HepG2 (cell line): ENCODE data around the gene NEURL3. TPM values are rescaled to one million over a fixed set of nuclear protein-coding genes. Genes with fewer than 3 reads are reported as not detected.

ENCODE experiments used
- AGO1 ChIP-seq: fragments of 200-400 bp; formaldehyde crosslinking; IDR thresholded peaks from 2 replicates; pipeline ENCODE4 v1.6.1; 2017; ENCODE audit warnings: mild to moderate bottlenecking, low read depth, low read length, moderate library complexity; ENCODE audit not compliant: poor library complexity, severe bottlenecking
- ARNT ChIP-seq: fragments of 450-650 bp; IDR thresholded peaks from 2 replicates; pipeline ENCODE4 v1.6.1; 2017
- CAMTA2 ChIP-seq: sonication (generic); formaldehyde crosslinking; IDR thresholded peaks from 2 replicates; pipeline ENCODE4 v1.4.0; 2020; ENCODE audit warnings: mild to moderate bottlenecking, missing genetic modification reagents, borderline replicate concordance
- CBX1 ChIP-seq: IDR thresholded peaks from one replicate; pipeline ENCODE4 v1.6.1; 2016; ENCODE audit warnings: antibody characterized with exemption, low read depth
- CEBPG ChIP-seq: IDR thresholded peaks from 2 replicates; pipeline ENCODE4 v1.6.1; 2016
- DMAP1 ChIP-seq: IDR thresholded peaks from 2 replicates; pipeline ENCODE4 v1.6.1; 2016
- HOXA3 ChIP-seq: sonication (generic); formaldehyde crosslinking; IDR thresholded peaks from 2 replicates; pipeline ENCODE4 v1.5.0; 2020; ENCODE audit warnings: missing genetic modification reagents
- MIXL1 ChIP-seq: IDR thresholded peaks from 2 replicates; pipeline ENCODE4 v1.6.1; 2016
- NPAS2 ChIP-seq: sonication (generic); formaldehyde crosslinking; IDR thresholded peaks from 2 replicates; pipeline ENCODE4 v1.8.0; 2022; ENCODE audit warnings: mild to moderate bottlenecking, missing genetic modification reagents, borderline replicate concordance
- NR2F2 ChIP-seq: IDR thresholded peaks from 2 replicates; pipeline ENCODE4 v1.6.1; 2012; ENCODE audit warnings: low read depth, inconsistent platforms, borderline replicate concordance
- PAXIP1 ChIP-seq: sonication (generic); formaldehyde crosslinking; conservative IDR thresholded peaks from 2 replicates; pipeline ENCODE4 v1.4.0; 2020; ENCODE audit warnings: mild to moderate bottlenecking, missing genetic modification reagents, moderate library complexity
- POLR2G ChIP-seq: fragments of 200-400 bp; formaldehyde crosslinking; IDR thresholded peaks from 2 replicates; pipeline ENCODE4 v1.6.1; 2018; ENCODE audit warnings: mild to moderate bottlenecking, low read depth, low read length, moderate library complexity
- PRDM10 ChIP-seq: sonication (generic); formaldehyde crosslinking; IDR thresholded peaks from 2 replicates; pipeline ENCODE4 v1.4.0; 2020; ENCODE audit warnings: low read depth, missing genetic modification reagents
- RORA ChIP-seq: sonication (generic); formaldehyde crosslinking; IDR thresholded peaks from 2 replicates; pipeline ENCODE4 v1.5.0; 2020; ENCODE audit warnings: mild to moderate bottlenecking, missing genetic modification reagents, moderate library complexity
- SP5 ChIP-seq: IDR thresholded peaks from 2 replicates; pipeline ENCODE4 v1.6.1; 2016; ENCODE audit warnings: low read depth, borderline replicate concordance
- XBP1 ChIP-seq: sonication (generic); formaldehyde crosslinking; IDR thresholded peaks from 2 replicates; pipeline ENCODE4 v1.5.0; 2020; ENCODE audit warnings: missing genetic modification reagents
- ZKSCAN1 ChIP-seq: fragments of 150-350 bp; IDR thresholded peaks from 2 replicates; pipeline ENCODE4 v1.6.1; 2014; ENCODE audit warnings: low read length
- ZNF12 ChIP-seq: sonication (generic); formaldehyde crosslinking; IDR thresholded peaks from 2 replicates; pipeline ENCODE4 v1.5.0; 2020; ENCODE audit warnings: missing genetic modification reagents
- ZNF207 ChIP-seq: fragments of 450-650 bp; IDR thresholded peaks from 2 replicates; pipeline ENCODE4 v1.6.1; 2016; ENCODE audit warnings: antibody characterized with exemption, borderline replicate concordance
- ZNF292 ChIP-seq: sonication (generic); formaldehyde crosslinking; IDR thresholded peaks from 2 replicates; pipeline ENCODE4 v1.8.1; 2022; ENCODE audit warnings: mild to moderate bottlenecking, low read depth, missing genetic modification reagents, borderline replicate concordance
- ZNF383 ChIP-seq: sonication (generic); formaldehyde crosslinking; IDR thresholded peaks from 2 replicates; pipeline ENCODE4 v1.4.0; 2020; ENCODE audit warnings: missing genetic modification reagents, mild to moderate bottlenecking, borderline replicate concordance
- ZNF556 ChIP-seq: sonication (generic); formaldehyde crosslinking; IDR thresholded peaks from 2 replicates; pipeline ENCODE4 v1.4.0; 2020; ENCODE audit warnings: mild to moderate bottlenecking, missing genetic modification reagents, borderline replicate concordance
- ZNF557 ChIP-seq: sonication (generic); formaldehyde crosslinking; IDR thresholded peaks from 2 replicates; pipeline ENCODE4 v1.4.0; 2020; ENCODE audit warnings: missing genetic modification reagents
- ZNF782 ChIP-seq: sonication (generic); formaldehyde crosslinking; IDR thresholded peaks from 2 replicates; pipeline ENCODE4 v1.4.0; 2020; ENCODE audit warnings: missing genetic modification reagents, mild to moderate bottlenecking, borderline replicate concordance
- polyA plus RNA-seq, 8 experiments: library from polyadenylated mRNA; depleted of rRNA in 3 of 8; stranded (reverse) in 7 of 8; unstranded in 1 of 8; fragments of >200 nt; fragmentation: Illumina TruSeq in 4 of 8; extraction: Trizol in 4 of 8; gene quantifications; 2 replicates each; pipeline versions ENCODE4 v1.2.1 to v1.2.3, GENCODE V29; 2011 to 2016; ENCODE audit warnings: low read depth in 4 of 8, missing spikeins in 1 of 8, mixed read lengths in 1 of 8; ENCODE audit not compliant: insufficient read depth in 1 of 8
- total RNA-seq, 5 experiments: library from RNA; depleted of rRNA; stranded (reverse); fragments of >200 nt; fragmentation: Illumina TruSeq; extraction: Trizol; gene quantifications; 2 replicates each; pipeline ENCODE4 v1.2.3, GENCODE V29; 2016; ENCODE audit warnings: low read depth in 1 of 5

NEURL3 gene
- total and polyA plus RNA-seq, 2 of the 13 experiments (the other 11 are each of a cell fraction or from before 2014, with no cell fraction given), result 0.16 to 1.2 TPM

GRCh38 chr2:96550787-96551604, 45.8 kb upstream of the NEURL3 start (continued):
- TF ChIP-seq ZNF292 (CRISPR knock-in tag), result 0 out of 2 replicates have a peak, but pooled peaks have one; percentile 11
- peak; percentile 23; the same call in 1 of the 2 replicates for TF ChIP-seq PAXIP1 (CRISPR knock-in tag)
- 0 out of 2 replicates have a peak, but pooled peaks have one; percentile 20 for TF ChIP-seq PRDM10 (CRISPR knock-in tag)
- TF ChIP-seq XBP1 (CRISPR knock-in tag), result no peak
- no peak for TF ChIP-seq MIXL1
- no peak for TF ChIP-seq NPAS2 (CRISPR knock-in tag)
- TF ChIP-seq ZNF782, result no peak
- peak; percentile 1; the same call in 1 of the 2 replicates for TF ChIP-seq CAMTA2 (CRISPR knock-in tag)
- peak; percentile 22 for TF ChIP-seq AGO1
- no peak for TF ChIP-seq NR2F2
- no peak for TF ChIP-seq ARNT
- TF ChIP-seq CEBPG (CRISPR knock-in tag), result peak; percentile 74
- TF ChIP-seq ZKSCAN1, result no peak
- no peak for TF ChIP-seq ZNF557
- TF ChIP-seq HOXA3, result peak; percentile 29; the same call in 1 of the 2 replicates
- no peak for TF ChIP-seq CBX1
- 0 out of 2 replicates have a peak, but pooled peaks have one; percentile 48 for TF ChIP-seq SP5 (CRISPR knock-in tag)
- TF ChIP-seq ZNF12, result 0 out of 2 replicates have a peak, but pooled peaks have one; percentile 29
- no peak for TF ChIP-seq ZNF556 (CRISPR knock-in tag)
- TF ChIP-seq DMAP1, result no peak
- no peak for TF ChIP-seq ZNF207
- 0 out of 2 replicates have a peak, but pooled peaks have one; percentile 76 for TF ChIP-seq ZNF383 (CRISPR knock-in tag)
- peak; percentile 14; the same call in 1 of the 2 replicates for TF ChIP-seq POLR2G
- TF ChIP-seq RORA, result no peak
